ENCODE measurements around the gene ENOX1.
A peak's percentile ranks its signal among the peaks of the same experiment; 100 is the strongest.

ENOX1 gene

DNA sequence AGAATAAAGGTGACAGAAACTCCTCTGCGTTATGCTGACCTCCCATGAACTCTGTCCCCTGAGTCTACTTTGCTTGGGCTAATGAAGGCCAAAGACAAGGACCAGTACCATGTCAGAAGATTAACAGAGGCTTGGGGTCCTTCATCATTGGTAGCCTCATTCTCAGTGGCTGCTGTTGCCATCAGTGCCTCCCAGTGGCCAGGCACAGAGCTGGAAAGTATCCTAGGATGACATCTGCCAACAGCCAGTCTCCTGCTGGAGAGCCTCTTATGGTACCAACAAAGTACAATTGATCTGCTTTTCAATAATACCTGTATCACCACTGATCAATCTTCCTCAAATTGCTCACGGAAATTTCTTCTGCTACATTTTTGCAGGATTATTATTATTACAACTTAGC, 481.8 kb downstream of the ENOX1 start:
- no peaks in the 10 kb centered on the region for H3K9me3 ChIP-seq (ENCODE audit: insufficient read depth, low read length, severe bottlenecking)
- ATAC-seq (ENCODE audit: insufficient read depth, low read depth) (no peak), DNase-seq (no peak)
- H3K4me1 ChIP-seq (ENCODE audit: insufficient read depth, low read length), result no peaks in the 10 kb centered on the region
- H3K36me3 ChIP-seq (ENCODE audit: insufficient read depth, low read length), result no peaks in the 10 kb centered on the region
- H3K27ac ChIP-seq (ENCODE audit: low read length), result no peak overlapping the region
- no peaks in the 10 kb centered on the region for H3K79me2 ChIP-seq (ENCODE audit: insufficient read depth, low read length)
- peaks cover 32% of the 10 kb centered on the region for H3K27me3 ChIP-seq (ENCODE audit: insufficient read depth, low read length, poor library complexity)
- H3K9ac ChIP-seq (ENCODE audit: low read depth, low read length), result no peak overlapping the region
- H4K20me1 ChIP-seq (ENCODE audit: insufficient read depth, low read length), result no peaks in the 10 kb centered on the region
- TF ChIP-seq, protein P1, sequence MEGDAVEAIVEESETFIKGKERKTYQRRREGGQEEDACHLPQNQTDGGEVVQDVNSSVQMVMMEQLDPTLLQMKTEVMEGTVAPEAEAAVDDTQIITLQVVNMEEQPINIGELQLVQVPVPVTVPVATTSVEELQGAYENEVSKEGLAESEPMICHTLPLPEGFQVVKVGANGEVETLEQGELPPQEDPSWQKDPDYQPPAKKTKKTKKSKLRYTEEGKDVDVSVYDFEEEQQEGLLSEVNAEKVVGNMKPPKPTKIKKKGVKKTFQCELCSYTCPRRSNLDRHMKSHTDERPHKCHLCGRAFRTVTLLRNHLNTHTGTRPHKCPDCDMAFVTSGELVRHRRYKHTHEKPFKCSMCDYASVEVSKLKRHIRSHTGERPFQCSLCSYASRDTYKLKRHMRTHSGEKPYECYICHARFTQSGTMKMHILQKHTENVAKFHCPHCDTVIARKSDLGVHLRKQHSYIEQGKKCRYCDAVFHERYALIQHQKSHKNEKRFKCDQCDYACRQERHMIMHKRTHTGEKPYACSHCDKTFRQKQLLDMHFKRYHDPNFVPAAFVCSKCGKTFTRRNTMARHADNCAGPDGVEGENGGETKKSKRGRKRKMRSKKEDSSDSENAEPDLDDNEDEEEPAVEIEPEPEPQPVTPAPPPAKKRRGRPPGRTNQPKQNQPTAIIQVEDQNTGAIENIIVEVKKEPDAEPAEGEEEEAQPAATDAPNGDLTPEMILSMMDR (IDR thresholded peaks at IDR 0.05; ENCODE audit: borderline replicate concordance, extremely low read depth, low read length, poor library complexity, severe bottlenecking), result no peak
- TF ChIP-seq EZH2 (IDR thresholded peaks at IDR 0.05; ENCODE audit: borderline replicate concordance, low read depth, low read length, severe bottlenecking), result no peak
- H2AFZ ChIP-seq (ENCODE audit: low read depth, low read length), result no peak overlapping the region
- H3K4me3 ChIP-seq (ENCODE audit: low read depth in 1 of 2, low read length in 2 of 2), result no peak overlapping the region
- H3K4me2 ChIP-seq (ENCODE audit: insufficient read depth, low read length), result no peak overlapping the region

DNA sequence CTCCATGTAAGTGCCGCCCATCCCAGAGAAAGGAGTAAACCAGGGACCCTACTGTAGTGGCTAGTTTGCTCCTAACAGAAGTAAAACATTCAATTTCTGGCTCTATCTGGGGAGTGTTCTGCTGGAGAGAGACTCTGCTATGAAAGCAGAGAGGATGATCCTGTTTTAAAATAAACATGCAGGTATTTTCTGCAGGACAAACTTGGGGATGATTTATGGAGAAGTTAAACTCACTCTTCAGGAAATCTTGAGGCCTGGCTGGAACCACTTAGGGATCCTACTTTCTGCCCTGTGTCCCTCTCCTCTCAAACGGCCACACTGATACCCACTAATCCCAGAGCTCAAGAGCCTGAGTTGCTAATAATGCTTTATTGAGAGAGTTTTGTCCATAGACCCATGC, 482.3 kb downstream of the ENOX1 start:
- ATAC-seq (ENCODE audit: insufficient read depth, low read depth) (no peak), DNase-seq (no peak)
- TF ChIP-seq, protein P1 (IDR thresholded peaks at IDR 0.05; ENCODE audit: borderline replicate concordance, extremely low read depth, low read length, poor library complexity, severe bottlenecking), result no peak
- TF ChIP-seq EZH2 (IDR thresholded peaks at IDR 0.05; ENCODE audit: borderline replicate concordance, low read depth, low read length, severe bottlenecking), result no peak
- H3K79me2 ChIP-seq (ENCODE audit: insufficient read depth, low read length), result no peaks in the 10 kb centered on the region
- H3K9ac ChIP-seq (ENCODE audit: low read depth, low read length), result no peak overlapping the region
- no peak overlapping the region for H3K4me2 ChIP-seq (ENCODE audit: insufficient read depth, low read length)
- H3K27me3 ChIP-seq (ENCODE audit: insufficient read depth, low read length, poor library complexity), result peaks cover 32% of the 10 kb centered on the region
- no peak overlapping the region for H3K27ac ChIP-seq (ENCODE audit: low read length)
- no peak overlapping the region for H3K4me3 ChIP-seq (ENCODE audit: low read depth in 1 of 2, low read length in 2 of 2)
- H2AFZ ChIP-seq (ENCODE audit: low read depth, low read length), result no peak overlapping the region
- no peaks in the 10 kb centered on the region for H3K36me3 ChIP-seq (ENCODE audit: insufficient read depth, low read length)
- no peaks in the 10 kb centered on the region for H3K4me1 ChIP-seq (ENCODE audit: insufficient read depth, low read length)
- H4K20me1 ChIP-seq (ENCODE audit: insufficient read depth, low read length), result no peaks in the 10 kb centered on the region
- H3K9me3 ChIP-seq (ENCODE audit: insufficient read depth, low read length, severe bottlenecking), result no peaks in the 10 kb centered on the region

DNA sequence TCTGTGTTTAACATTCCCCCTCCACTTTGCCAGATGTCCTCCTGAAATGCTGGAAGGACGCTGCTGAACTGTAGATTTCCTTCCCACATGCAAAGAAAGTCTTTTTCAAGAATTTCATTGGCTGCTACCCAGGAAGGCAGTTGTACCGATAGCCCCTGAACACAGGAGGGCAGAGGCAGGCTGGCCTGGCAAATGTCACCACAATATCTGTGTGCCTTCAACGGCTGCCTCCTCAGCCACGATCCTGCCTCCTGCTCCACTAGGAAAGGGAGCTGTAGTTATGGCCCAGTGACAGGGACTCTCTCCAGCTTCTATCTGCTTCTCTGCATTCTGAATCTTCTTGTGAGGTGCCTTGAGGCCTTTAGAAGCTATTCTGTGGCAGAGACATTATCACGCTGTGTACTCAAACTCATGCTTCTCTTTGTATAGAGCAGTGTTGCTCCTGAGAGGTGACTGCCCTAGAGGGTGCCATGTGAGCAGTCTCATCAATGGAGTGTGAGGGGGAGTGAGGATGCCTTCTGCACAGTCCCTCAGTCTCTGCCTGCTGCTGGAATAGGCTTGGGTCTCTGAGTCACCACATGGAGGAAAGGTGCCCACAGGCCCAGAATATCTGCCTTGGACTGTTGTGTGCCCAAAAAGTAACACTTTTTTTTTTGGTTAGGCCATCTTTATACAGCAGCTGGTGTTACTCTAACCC, 483.6 kb downstream of the ENOX1 start:
- Histone ChIP-seq H3K27ac (ENCODE audit: low read length) (no peak overlapping the region), H3K4me2 (ENCODE audit: insufficient read depth, low read length) (no peak overlapping the region)
- DNase-seq, result peak; percentile 12

More for the DNA sequence above, 483.6 kb downstream of the ENOX1 start:
- H3K27me3 ChIP-seq (ENCODE audit: insufficient read depth, low read length, poor library complexity), result peaks cover 34% of the 10 kb centered on the region
- H3K79me2 ChIP-seq (ENCODE audit: insufficient read depth, low read length), result no peaks in the 10 kb centered on the region
- ATAC-seq (ENCODE audit: insufficient read depth, low read depth), result peak; percentile 66; the same call in 2 of the 3 replicates
- no peaks in the 10 kb centered on the region for H3K36me3 ChIP-seq (ENCODE audit: insufficient read depth, low read length)
- TF ChIP-seq, protein P1 (IDR thresholded peaks at IDR 0.05; ENCODE audit: borderline replicate concordance, extremely low read depth, low read length, poor library complexity, severe bottlenecking), result peak; percentile 53
- TF ChIP-seq EZH2 (IDR thresholded peaks at IDR 0.05; ENCODE audit: borderline replicate concordance, low read depth, low read length, severe bottlenecking), result no peak
- no peak overlapping the region for H3K4me3 ChIP-seq (ENCODE audit: low read depth in 1 of 2, low read length in 2 of 2)
- H3K9ac ChIP-seq (ENCODE audit: low read depth, low read length), result no peak overlapping the region
- no peaks in the 10 kb centered on the region for H3K9me3 ChIP-seq (ENCODE audit: insufficient read depth, low read length, severe bottlenecking)
- no peaks in the 10 kb centered on the region for H3K4me1 ChIP-seq (ENCODE audit: insufficient read depth, low read length)
- H2AFZ ChIP-seq (ENCODE audit: low read depth, low read length), result no peak overlapping the region
- H4K20me1 ChIP-seq (ENCODE audit: insufficient read depth, low read length), result no peaks in the 10 kb centered on the region
